ENCODE measurements around the gene USF3.

The USF3 gene

GRCh38 chr3:113606539-113607218 is 89.8 kb downstream of the USF3 start:
- no peak for DNase-seq

- DNase-seq, result no peak
Observed at GRCh38 chr3:113602836-113603235, 93.6 kb downstream of the USF3 start.

- DNase-seq, result no peak
Observed at GRCh38 chr3:113602256-113602655, 94.2 kb downstream of the USF3 start.

GRCh38 chr3:113601240-113601639 is 95.2 kb downstream of the USF3 start:
- DNase-seq, result no peak

GRCh38 chr3:113600418-113601182 is 95.8 kb downstream of the USF3 start:
- no peak for DNase-seq
